NCI-H748 treated with DMSO at 0.1 percent for 48 hours (cell line): ENCODE data around the gene GADL1.

Experiments used
- DNase-seq: peaks from one replicate; lab custom pipeline; 2025; lab: John Stamatoyannopoulos, UW

Gene GADL1

DNA sequence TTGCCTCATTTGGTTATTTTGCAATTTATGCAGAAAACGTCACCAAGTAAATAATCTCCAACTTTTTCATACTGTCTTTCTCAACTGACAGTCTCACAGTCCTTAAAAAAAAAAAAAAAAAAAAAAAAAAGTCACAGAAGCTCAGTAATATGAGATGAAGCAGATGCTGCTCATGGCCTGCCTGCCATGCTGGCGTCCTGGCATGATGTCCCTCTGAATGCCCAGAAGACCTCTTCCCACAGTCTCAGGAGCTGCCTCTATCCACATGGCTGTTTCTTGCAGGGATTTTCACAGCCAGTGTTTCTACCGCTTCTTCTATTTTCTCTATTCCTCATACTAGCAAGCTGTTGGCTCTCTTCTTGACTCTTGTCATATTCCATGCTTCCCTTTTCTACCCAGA lies 200.3 kb downstream of the GADL1 start:
- DNase-seq = no peak

DNA sequence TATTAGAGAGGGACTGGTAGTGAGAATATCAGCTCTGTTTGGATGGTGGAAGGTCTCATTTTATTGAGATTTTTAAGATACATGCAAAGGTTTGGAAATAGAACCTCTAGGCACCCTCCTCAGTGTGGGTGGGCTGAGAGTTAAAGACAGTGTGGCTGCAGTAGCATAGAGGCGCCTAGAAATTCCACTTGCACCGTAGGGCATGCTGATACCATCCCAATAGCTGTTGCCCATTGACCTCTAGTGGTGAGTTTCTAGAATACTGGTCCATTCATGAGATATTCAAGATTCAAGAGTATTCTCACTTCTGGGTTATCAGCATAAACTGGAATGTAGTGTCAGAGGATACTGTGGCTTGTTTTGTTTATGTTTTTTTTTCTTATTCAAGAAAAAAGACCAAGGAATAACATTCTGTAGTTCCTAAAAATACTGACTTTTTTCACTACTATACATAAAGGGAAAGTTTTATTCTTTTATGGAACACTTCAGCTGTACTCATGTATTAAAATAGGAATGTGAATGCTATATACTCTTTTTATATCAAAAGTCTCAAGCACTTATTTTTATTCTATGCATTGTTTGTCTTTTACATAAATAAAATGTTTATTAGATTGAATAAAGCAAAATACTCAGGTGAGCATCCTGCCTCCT lies 200.9 kb downstream of the GADL1 start:
- peak; percentile 61 for DNase-seq

DNA sequence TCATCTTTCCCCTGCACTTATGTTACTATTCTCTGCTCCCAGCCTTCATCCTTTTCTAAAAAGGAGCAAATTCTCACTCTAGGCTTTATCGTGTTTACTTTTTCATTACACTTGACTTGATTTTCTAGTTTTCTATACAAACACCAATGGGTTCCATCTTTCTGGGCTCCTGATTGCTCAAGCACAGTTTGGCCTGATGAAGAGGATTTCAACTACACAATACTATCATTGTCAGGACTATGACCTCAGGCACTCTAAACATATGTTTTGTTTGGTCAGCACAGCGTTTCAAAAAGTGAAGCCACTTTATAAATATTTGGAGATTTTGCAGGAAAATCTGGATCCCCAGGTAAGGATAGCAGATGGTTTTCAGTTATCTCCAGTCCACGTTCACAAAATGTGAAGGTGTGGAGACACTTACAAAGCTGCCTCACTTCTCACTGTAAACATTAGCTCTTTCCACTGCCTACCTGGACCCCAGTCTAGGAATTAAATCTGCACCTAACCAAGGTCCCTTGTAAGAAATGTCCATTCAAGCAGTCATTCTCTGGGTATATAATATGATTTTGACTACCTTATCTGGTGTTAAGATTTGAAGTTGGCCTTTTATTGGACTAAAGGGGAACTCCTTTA lies 201.8 kb downstream of the GADL1 start:
- DNase-seq = no peak

DNA sequence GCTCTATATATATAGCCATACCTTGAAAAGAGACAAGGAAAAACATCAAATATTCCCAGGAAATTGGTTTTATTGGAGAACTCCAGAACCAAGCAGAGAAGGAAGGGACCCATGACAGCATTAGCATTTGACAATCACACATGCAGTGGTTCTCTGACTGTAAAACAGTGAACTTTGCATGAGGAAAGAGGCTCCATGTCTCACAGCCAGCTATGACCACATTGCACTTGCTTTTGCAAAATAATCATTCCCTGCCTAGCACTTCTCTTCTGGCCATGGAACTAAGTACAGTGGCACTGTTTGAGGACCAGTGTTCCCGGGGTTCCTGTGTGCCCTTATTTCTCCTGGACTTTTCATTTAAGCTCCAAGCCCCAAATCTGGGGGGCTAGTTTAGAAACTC lies 202.5 kb downstream of the GADL1 start:
- no peak for DNase-seq

DNA sequence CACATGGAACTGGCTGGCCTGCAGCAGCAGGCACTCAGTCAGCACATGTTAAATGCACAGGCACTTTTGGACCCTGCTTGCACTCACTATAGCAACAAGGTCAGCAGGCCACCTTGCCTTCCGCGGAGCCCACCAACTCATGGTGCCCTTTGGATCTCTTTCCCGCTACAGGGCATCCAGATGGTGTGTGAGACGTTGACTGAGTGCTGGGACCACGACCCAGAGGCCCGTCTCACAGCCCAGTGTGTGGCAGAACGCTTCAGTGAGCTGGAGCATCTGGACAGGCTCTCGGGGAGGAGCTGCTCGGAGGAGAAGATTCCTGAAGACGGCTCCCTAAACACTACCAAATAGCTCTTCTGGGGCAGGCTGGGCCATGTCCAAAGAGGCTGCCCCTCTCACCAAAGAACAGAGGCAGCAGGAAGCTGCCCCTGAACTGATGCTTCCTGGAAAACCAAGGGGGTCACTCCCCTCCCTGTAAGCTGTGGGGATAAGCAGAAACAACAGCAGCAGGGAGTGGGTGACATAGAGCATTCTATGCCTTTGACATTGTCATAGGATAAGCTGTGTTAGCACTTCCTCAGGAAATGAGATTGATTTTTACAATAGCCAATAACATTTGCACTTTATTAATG lies 203.1 kb downstream of the GADL1 start:
- no peak for DNase-seq

DNA sequence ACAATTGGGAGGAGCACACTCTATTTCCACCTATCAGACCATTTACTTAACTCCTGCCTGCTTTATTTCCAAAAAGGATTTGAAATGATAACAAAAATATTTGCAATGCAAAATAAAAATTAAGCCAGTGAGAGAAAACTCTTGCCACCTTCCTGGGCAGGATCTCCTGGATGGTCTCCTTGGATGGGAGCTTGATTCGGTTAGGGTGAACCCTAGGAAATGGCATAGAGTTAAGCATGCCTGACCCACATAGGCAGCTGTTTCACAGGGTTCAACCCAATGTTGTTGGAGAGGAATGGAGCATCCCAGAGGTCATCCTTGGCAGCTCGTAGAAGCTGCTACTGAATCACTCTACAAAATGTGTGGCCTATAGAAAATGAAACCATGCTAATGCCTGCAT lies 204.3 kb downstream of the GADL1 start:
- no peak for DNase-seq

DNA sequence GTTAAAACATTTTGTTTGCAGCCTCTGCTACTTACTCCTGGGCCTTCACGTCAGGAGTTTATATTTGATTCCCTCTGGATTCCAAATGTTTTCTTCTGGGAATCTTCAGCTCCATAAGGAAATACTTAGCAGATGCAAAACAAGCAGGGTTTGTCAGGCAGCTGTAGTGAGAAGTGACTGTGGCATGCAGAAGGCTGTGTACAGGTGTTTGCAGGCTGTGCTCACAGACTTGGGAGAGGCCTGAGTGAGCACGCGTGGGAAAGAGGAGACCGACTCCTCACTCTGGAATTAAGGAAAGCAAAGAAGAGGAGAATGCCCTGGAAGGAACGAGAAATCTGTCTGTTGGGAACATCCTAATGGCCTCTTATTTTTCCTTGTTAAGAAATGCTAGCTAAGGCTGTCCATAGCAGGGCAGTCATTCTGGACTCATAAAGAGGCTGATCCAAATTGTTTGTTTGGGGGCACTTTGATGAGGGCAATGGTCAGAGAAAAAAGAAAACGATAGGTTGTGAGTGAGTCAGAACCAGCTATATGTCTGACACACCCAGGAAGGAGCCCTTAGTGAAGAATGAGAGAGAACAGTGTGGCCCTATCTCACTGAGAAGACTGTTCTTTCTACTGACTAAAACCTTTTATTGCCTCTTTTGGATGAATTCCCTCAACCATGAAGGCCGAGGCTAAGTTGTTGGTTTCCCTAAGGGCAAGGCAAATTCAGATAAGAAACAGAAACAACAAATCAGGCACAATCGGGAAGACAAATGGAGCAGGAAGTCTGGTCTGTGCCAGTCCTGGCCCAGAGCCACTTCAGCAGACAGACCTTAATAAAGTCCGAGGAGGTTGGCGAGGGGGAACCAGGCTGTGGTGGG lies 205.5 kb downstream of the GADL1 start:
- DNase-seq = peak; percentile 51

DNA sequence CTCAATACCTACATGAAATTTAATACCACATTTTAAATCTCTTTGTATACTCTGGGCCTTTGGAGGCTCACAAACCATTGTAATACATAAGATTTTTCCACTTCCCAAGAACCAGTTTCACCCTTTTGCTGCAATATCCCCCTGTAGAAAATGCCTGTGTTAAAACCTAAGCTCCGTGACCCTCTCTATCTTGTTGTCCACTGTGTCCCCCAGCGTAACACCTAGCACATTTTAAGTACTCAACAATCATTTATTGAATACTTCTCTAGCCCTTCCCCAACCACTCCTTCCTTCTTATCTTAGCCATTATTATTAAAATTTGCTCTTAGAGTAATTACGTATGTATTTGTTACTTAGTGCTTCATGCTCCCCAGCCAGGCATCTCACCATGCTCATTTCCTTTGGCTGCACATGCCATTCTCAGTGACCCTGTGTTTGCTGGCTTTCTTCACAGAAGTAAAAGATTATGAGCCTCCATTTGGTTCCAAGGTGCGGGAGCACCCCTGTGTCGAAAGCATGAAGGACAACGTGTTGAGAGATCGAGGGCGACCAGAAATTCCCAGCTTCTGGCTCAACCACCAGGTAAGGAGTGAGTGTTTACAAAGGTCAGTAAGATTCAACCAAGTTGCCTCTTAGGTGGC lies 206.4 kb downstream of the GADL1 start:
- no peak for DNase-seq

DNA sequence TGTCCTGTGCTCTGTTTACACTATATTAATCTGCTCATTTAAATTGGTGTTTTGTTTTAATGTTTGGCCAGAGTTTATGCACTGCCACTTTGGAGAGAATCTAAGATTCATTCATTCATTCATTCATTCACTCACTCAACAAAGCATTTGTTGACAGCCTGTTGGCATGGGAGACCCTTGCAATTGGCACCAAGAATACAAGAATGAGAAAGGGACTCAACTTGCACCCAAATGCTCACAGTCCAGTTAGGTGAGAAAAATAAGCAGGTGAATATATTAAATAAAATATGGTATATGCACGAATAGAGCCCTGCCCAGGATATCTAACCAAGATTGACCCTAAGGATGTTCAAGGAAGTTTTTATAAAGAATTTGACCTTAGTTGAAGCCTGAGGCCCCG lies 207.7 kb downstream of the GADL1 start:
- DNase-seq = no peak

DNA sequence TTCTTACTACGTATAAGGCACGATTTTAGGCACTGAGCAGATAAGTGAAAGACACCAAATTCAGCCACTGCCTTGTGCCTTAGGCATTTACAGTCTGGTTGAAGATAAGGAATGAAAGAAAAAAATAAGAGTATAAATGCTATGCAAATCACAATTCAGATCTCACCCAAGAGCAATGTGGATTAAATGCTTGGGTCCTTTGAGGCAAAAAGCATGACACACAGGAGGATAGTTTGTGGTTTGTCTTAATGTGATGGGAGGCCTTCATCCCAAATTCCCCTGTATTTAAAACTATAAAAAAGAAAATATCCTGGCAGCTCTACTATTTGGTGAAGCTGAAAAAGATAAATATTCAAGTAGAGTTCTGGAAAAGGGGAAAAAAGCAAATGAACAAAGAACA lies 208.3 kb downstream of the GADL1 start:
- DNase-seq = no peak

DNA sequence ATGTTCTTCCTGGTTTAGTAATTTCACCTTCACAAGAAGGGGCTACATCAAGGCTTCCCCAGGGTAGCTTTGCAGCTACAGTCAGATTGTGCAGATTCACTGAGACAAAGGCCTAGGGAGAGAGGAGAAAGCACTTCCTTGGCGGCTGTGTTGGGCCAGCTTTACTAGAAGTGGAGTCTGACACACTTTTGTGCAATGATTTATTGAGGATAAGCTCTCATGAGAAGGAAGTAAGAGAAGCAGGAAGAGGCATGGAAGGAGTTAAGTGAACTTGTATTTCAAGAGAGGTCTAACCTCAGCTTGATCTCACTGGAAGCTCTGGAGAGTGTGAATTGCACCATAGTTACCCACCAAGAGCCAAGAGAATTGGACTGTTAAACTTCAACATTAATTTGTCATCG lies 209.2 kb downstream of the GADL1 start:
- DNase-seq = no peak

DNA sequence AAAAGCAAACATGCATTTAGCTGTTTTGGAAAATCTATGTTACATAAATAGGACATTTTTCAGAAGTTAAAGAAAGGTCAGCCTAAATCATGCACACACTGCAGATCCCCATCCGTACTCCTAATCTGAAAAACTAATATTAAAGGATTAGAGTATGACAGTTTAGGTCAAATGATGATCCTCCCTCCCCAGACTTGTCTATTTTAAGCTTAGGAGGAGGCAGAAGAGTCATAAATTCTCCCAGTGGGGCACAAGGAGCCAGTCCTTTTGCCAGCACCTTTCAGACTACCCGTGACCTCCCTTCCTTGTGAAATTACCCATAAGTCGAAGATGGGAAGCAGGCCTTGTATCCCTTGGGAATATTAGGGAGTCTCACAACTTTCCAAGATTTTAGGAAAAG lies 210.1 kb downstream of the GADL1 start:
- DNase-seq = no peak

DNA sequence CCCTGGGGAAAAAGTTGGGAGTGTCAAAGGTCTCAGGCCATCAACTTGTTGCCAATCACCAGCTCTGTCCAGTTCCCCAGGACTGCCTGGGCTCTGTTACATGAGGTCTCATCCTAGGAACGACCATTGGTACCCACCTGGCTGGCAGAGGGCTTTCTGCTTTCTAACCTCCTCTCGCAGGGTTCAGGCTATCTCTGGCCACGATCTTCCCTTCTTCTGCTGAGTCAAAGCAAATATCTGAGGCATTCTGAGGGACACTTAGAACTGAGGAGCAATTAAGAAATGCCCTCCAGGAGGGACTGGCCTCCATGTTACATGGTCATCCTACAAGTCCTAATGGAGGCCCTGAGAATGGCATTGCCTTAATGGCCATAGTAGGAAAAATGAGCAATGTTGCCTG lies 210.7 kb downstream of the GADL1 start:
- DNase-seq = no peak

DNA sequence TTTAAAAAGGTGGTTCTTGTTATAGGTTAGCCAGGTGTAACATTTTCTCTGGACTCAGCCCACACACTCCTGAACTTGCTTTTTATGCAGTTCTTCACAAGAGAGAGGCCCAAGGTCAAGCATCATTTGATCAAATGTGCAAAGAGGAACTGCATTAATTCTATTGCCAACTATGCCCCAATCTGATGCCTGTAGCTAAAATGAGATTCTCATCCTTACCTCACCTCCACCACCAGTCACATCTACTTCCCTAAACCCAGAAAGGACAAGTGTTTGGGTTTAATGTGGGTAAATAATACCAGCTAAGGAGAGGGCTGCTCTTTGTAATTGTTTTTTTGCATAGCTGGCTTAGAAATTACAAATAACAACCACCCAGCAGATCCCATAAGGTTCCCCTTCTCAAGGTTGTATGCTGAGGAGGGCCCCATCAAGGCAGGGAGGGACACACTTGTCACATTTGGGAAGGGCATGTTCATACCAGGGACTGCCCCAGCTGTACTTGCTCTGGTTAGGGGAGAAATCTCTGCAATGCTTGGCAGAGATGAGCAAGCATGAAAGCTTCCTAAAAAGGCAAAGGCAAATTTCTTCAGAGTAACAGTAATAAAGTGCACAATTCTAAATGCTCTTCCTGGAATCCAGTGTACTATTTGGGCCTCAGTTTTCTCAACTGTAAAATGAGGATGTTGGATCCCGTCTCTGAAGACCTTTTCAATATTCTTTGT lies 211.9 kb downstream of the GADL1 start:
- no peak for DNase-seq

DNA sequence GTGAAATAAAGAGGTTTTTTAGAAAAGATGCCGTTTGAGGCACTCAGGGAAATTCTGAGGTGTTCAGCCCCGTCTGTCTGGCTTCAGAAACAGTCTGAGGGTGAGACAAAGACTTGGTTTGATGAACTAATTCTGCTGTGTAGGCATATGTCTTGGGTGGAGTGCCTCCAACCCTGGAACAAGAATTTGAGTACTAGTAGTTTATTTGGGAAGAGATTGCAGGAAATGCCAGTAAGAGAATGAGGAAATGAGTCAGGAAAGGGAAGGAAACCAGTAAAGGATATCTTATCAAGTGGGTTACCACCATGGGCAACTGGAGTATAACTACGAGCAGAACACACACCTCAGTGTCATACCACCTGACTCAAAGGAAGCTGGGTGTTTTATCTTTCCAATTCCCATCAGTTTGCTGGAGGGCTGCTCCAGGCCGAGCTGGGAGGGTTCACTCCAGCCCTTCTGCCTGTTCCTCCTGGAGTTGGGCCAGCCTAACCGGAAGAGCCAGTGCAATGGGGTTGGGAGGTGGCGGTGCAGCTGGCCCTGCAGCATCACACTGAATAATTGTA lies 212.7 kb downstream of the GADL1 start:
- no peak for DNase-seq

DNA sequence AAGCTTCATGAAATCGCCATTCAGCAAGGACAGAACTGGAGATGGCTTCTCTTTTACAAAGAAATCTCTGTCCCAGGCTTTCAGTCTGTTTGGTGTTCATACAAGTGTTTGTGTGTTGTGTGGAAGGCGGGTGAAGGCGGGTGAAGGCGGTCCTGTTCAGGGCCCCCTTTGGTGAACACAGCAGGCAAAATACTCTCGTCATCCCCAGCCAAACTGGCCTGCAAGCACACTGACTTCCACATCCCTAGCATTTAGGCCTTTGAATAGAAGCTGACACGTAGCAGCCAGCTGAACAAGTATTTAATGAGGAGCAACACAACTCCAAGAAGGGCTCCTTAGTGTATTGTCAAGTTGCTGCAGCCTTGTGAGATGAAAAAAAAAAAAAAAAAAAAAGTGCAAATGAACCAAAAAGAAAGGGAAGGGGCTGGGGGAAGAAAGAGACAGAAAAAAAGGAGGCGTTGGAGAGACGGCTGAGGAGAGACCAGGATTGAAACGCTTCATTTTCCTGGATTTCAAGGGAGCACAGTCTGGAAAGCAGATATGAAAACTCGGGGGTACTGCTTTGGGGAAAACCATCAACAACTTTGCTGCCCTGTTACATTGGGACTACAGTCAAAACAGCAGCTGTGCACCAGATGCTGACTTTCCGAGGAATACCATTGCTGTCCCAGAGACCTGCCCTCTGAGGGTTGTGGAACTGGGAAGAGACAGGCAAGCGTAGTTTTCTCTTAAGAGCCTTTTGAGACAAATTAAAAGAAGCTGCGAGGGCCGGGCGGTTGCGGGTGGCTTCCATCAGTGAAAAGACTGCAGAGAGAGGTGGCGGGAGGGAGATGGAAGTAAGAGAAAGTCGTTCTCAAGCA lies 213.4 kb downstream of the GADL1 start:
- DNase-seq = no peak

DNA sequence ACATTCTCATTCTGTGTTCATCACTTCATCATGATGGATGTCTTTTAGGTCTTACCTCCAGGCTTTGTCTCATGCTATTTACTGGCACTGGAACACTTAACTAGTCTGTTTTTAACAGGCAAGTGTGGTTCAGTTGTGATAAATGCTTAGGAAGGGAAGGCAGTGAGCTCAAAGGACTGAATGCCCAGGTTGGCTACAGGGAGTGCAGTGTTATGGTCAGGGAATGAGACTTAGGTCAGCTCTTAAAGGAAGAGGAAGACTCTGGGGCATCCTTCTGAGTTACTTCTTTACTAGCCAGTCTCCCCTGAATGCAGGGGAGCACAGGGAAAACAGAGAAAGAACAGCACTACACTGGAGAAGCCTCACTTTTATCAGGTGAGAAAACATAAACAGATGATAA lies 215.4 kb downstream of the GADL1 start:
- no peak for DNase-seq

DNA sequence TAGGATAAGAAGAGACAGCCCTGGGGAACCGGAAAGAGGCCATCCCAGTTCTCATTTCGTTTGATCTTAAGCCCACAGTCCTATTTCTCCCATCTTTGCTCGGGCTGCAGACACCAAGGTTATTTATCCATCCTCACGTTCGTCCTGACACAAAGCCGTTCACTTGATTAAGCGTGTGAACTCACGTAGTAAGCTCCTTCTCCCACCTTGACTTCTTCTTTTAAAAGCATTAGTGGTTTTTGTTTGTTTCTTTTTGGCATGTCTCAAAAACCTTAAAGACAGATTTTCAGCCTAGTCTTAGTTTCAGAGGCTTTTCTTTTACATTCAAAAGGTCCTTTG lies 217.1 kb downstream of the GADL1 start:
- no peak for DNase-seq

DNA sequence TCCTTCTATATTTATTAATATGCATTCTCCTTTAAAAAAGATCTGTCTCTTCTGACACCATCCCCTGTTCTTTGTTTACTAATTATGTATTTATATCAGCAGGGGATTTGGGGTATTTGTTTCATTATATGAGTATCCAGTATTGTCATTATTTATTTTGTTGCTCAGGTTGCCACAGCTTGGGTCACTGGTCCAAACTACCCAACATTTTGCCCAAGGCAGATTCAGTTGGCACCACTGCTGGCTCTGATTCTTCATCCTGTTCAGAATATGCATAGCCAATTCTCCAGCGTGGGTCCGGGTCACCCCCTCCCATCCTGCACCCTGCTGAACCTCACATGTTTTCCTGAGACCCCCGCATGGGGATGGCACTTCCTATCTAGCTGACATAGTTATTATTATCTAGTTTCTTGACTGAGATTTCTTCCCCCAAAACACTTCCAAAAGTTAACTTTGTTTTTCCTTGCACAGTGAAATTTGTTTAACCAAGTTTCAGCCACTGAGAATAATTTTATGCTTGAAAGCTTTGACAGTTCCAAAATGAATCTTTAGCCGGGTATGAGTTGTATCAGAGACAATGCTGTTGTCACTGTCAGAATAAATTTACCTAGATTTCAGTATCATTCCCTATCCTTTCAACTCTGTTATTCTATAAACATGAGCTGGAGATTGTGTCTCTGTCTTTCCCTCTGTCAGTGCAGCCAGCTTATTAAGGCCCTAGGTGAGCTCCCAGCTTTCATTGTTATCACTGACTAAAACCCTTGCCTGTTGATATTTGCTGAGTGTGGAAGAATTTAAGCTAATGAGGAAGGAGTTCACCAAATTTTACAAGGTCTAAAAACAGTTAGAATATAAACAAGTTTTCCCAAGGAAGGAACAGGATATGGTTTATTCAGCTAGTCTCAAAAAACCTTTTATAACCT lies 217.8 kb downstream of the GADL1 start:
- no peak for DNase-seq
